HEK293T (cell line): ENCODE data around the gene IGSF3.

Experiments used
- ARNT ChIP-seq: fragments of 450-650 bp; IDR thresholded peaks from 2 replicates; pipeline ENCODE4 v1.6.1; 2017; ENCODE audit warnings: mild to moderate bottlenecking
- FOXM1 ChIP-seq: fragments of 450-650 bp; IDR thresholded peaks from 2 replicates; pipeline ENCODE4 v1.6.1; 2017; ENCODE audit warnings: mild to moderate bottlenecking, borderline replicate concordance
- SP1 ChIP-seq: fragments of 450-650 bp; IDR thresholded peaks from 2 replicates; pipeline ENCODE4 v1.6.1; 2017
- SUZ12 ChIP-seq: fragments of 450-650 bp; IDR thresholded peaks from 2 replicates; pipeline ENCODE4 v1.6.1; 2016; ENCODE audit warnings: mild to moderate bottlenecking
- TF ChIP-seq, protein P1 (sequence below): fragments of 450-650 bp; IDR thresholded peaks from 2 replicates; pipeline ENCODE4 v1.6.1; 2016

DNA sequence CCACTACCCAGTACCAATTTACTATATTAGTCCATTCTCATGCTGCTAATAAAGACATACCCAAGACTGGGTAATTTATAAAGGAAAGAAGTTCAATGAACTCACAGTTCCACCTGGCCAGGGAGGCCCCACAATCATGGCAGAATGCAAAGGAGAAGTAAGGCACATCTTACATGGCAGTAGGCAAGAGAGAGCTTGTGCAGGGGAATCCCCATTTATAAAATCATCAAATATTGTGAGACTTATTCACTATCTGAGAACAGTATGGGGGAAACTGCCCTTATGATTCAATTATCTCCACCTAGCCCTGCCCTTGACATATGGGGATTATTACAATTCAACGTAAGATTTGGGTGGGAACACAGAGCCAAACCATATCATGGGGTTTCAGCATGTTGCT is 103.1 kb downstream of the IGSF3 start:
- no peak for TF ChIP-seq SUZ12
- no peak for TF ChIP-seq ARNT
- no peak for TF ChIP-seq SP1
- TF ChIP-seq, protein P1, sequence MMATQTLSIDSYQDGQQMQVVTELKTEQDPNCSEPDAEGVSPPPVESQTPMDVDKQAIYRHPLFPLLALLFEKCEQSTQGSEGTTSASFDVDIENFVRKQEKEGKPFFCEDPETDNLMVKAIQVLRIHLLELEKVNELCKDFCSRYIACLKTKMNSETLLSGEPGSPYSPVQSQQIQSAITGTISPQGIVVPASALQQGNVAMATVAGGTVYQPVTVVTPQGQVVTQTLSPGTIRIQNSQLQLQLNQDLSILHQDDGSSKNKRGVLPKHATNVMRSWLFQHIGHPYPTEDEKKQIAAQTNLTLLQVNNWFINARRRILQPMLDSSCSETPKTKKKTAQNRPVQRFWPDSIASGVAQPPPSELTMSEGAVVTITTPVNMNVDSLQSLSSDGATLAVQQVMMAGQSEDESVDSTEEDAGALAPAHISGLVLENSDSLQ = no peak
- no peak for TF ChIP-seq FOXM1
